A549 treated with Hydrocortisone at 1 μM for 4 hours (cell line): Measurements from ENCODE around the gene SLFN11. TPM values are rescaled to one million over a fixed set of nuclear protein-coding genes. Genes with fewer than 3 reads are reported as not detected.

ENCODE experiments used
- total RNA-seq: library from RNA; stranded (reverse); fragments of 200-300 nt; extraction: Qiagen RNA extraction; gene quantifications from 5 replicates; pipeline ENCODE4 v1.2.3, GENCODE V29; 2022

The SLFN11 gene
- 3.7 to 9.2 TPM (median 5.8 TPM) in 5 replicates for total RNA-seq

DNA sequence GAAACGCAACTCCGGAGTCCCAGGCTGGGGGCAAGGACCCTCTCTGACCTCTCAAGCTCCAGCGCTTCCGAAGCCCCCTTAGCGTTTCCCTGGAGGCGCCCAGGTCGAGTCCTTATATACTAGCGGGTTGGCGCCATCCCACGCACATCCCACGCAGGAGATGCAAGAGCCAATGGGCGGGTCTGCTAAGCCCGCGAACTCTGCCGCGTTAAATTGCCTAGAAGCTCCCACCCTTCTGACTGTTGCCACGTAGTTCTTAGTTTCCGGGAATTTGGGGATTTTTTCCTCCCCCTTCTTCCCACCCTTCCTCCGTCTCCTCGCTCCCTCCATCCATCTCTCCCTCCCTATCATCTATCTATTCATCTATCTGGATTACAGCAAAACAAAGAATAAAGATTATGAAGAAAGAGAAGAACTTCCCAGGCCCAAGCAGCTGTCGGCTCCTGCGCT lies at the start of gene SLFN11:
SLFN11 (minus strand) TSS at position 88 of the 450 bp plus-strand sequence. CDS start 9,814 bp downstream, outside the sequence.

Other genes with a start within 250 kb of the SLFN11 start
- gene NLE1, start 231.3 kb downstream of the SLFN11 start, total RNA-seq: 34.2 to 36.1 TPM (median 35.4 TPM) in 5 replicates
- not detected in 5 replicates for gene UNC45B, start 225.8 kb downstream of the SLFN11 start, total RNA-seq
- not detected in 5 replicates for gene SLC35G3, start 179.2 kb downstream of the SLFN11 start, total RNA-seq
- gene SLFN5, start 130.5 kb downstream of the SLFN11 start, total RNA-seq: 2.5 to 3.3 TPM (median 3.2 TPM) in 5 replicates
- gene SLFN12, start 58.9 kb upstream of the SLFN11 start, total RNA-seq: 0.05 to 0.07 TPM (median 0.05 TPM) in 3 of 5 replicates, not detected in the others
- 3.4 to 4.4 TPM (median 4.0 TPM) in 5 replicates for gene SLFN13, start 75.1 kb upstream of the SLFN11 start, total RNA-seq
- not detected in 5 replicates for gene SLFN12L, start 164.1 kb upstream of the SLFN11 start, total RNA-seq
- gene SLFN14, start 187.2 kb upstream of the SLFN11 start, total RNA-seq: not detected in 5 replicates
- gene PEX12, start 204.9 kb upstream of the SLFN11 start, total RNA-seq: 8.2 to 9.8 TPM (median 9.0 TPM) in 5 replicates
- 119 to 174 TPM (median 133 TPM) in 5 replicates for gene AP2B1, start 213.7 kb upstream of the SLFN11 start, total RNA-seq